ENCODE measurements around the gene MORC2.

- TF ChIP-seq CTCF (conservative IDR thresholded peaks at IDR 0.05), result no peak
- no peak for TF ChIP-seq ZFX (IDR thresholded peaks at IDR 0.05)
Observed at GRCh38 chr22:30903876-30904460, 64.6 kb downstream of the MORC2 start.

All from C4-2B (cell line).